ENCODE data around the gene CAMK2B. TPM values are rescaled to one million over a fixed set of nuclear protein-coding genes. Genes with fewer than 3 reads are reported as not detected.

CAMK2B gene
- total and polyA plus RNA-seq, 9 donors: 0.22 to 1.4 (median 0.45) TPM; not detected in 2

DNA sequence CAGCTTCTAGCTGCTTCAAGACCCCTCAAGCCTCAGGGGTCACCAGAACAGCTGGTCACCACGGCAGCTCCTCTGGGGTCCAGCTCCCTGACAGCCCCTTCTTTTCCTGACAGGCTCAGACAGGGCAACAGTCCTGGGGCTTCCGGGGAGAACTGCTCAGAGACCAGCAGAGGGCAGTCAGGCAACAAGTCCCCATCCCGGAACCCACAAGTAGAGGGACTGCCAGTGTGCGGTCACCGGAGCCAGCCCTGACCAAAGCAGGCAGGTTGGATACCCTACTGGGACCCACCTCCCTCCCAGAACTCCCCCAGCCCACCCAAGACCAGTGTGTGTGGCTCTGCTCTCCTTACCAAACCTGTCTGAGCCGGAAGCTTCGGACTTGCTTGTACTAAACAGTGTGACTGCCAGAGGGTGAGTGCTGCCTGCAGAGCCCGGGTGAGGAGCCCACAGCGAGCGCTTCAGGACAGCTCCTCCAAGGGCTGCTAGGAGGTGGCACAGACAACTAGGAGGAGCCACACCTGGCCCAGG lies 84.3 kb downstream of the CAMK2B start:
- intact Hi-C loops (cut with DNase I): loop anchor here in 3 of 4 donors (5.0 to 10.0 kb wide), 4 partner anchors 246 to 894 kb away; no protein-coding TSS in a partner anchor
- Histone ChIP-seq H3K36me3 (no peaks in the 10 kb centered on the region), H3K27me3 (no peaks in the 10 kb centered on the region), H3K9me3 (no peaks in the 10 kb centered on the region), H3K4me1 (ENCODE audit: insufficient read depth) (no peaks in the 10 kb centered on the region), H3K4me3 (no peak overlapping the region), H3K27ac (no peak overlapping the region)
- DNase-seq: peak; percentile 63 to 73 (median 72)
- 4 to 12% (median 6%) methylated on average over 10 of the region's 10 CpGs for WGBS, 3 donors
- TF ChIP-seq POLR2A (IDR thresholded peaks at IDR 0.05) (no peak), EP300 (IDR thresholded peaks at IDR 0.05) (no peak)
- TF ChIP-seq, protein P1, sequence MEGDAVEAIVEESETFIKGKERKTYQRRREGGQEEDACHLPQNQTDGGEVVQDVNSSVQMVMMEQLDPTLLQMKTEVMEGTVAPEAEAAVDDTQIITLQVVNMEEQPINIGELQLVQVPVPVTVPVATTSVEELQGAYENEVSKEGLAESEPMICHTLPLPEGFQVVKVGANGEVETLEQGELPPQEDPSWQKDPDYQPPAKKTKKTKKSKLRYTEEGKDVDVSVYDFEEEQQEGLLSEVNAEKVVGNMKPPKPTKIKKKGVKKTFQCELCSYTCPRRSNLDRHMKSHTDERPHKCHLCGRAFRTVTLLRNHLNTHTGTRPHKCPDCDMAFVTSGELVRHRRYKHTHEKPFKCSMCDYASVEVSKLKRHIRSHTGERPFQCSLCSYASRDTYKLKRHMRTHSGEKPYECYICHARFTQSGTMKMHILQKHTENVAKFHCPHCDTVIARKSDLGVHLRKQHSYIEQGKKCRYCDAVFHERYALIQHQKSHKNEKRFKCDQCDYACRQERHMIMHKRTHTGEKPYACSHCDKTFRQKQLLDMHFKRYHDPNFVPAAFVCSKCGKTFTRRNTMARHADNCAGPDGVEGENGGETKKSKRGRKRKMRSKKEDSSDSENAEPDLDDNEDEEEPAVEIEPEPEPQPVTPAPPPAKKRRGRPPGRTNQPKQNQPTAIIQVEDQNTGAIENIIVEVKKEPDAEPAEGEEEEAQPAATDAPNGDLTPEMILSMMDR (IDR thresholded peaks at IDR 0.05): peak; percentile 34 to 64 (median 51)

DNA sequence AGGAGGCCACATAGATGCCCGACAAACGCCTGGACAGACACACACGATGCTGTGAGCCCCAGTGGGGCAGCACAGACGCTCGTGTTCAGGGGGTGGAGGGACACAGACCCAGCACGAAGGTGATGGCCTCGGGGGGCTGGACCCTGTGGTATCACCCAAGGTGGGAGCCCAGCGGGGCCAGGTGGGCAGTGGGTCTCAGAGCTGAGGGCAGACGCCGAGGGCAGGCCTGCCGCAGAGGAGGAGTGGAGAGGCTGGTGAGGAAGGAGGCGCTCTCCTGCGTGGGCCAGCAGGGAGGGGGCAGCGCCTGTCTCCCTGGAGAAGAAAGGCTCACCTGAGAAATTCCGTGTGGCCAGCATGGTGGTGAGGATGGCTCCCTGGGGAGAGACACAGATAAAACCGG lies 85.0 kb downstream of the CAMK2B start:
- TF ChIP-seq, protein P1 (IDR thresholded peaks at IDR 0.05): no peak
- TF ChIP-seq EP300 (IDR thresholded peaks at IDR 0.05) (no peak), POLR2A (IDR thresholded peaks at IDR 0.05) (no peak)
- Histone ChIP-seq H3K27me3 (no peaks in the 10 kb centered on the region), H3K9me3 (no peaks in the 10 kb centered on the region), H3K27ac (no peak overlapping the region), H3K4me1 (ENCODE audit: insufficient read depth) (no peaks in the 10 kb centered on the region), H3K4me3 (no peak overlapping the region), H3K36me3 (no peaks in the 10 kb centered on the region)
- 69 to 71% (median 70%) methylated on average over 15 to 16 of the region's 16 CpGs for WGBS, 3 donors
- intact Hi-C loops (cut with DNase I): loop anchor here in 3 of 4 donors (5.0 to 10.0 kb wide), 4 partner anchors 247 to 894 kb away; no protein-coding TSS in a partner anchor
- no peak for DNase-seq

DNA sequence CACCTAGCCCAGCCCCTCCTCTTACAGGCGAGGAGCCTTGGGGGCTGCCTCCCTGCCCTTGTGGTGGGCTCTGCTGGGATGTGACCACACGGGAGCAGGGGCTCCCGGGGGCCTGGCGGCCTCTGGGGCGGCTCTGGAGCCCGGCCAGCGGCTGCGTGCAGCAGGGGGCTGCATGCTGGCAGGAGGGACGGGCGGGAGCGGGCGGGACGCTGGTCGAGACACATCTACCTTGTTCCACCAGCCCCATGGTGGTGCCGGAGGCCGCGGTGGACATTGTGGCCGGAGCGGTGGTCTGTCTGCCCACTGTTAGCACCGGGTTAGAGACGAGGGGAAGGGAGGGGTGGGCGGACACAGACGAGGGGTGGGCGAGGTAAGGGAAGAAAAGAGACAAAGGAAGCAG lies 86.0 kb downstream of the CAMK2B start:
- Histone ChIP-seq H3K27me3 (no peaks in the 10 kb centered on the region), H3K4me3 (no peak overlapping the region), H3K4me1 (ENCODE audit: insufficient read depth) (no peaks in the 10 kb centered on the region), H3K9me3 (no peaks in the 10 kb centered on the region), H3K27ac (no peak overlapping the region), H3K36me3 (no peaks in the 10 kb centered on the region)
- TF ChIP-seq, protein P1 (IDR thresholded peaks at IDR 0.05): no peak
- TF ChIP-seq POLR2A (IDR thresholded peaks at IDR 0.05): no peak
- intact Hi-C loops (cut with DNase I): loop anchor here in 2 of 4 donors (5.0 to 10.0 kb wide), 2 partner anchors 235 to 238 kb away; no protein-coding TSS in a partner anchor
- no peak for DNase-seq
- 64 to 77% (median 67%) methylated on average over 24 of the region's 24 CpGs for whole genome bisulfite sequencing, 3 donors

DNA sequence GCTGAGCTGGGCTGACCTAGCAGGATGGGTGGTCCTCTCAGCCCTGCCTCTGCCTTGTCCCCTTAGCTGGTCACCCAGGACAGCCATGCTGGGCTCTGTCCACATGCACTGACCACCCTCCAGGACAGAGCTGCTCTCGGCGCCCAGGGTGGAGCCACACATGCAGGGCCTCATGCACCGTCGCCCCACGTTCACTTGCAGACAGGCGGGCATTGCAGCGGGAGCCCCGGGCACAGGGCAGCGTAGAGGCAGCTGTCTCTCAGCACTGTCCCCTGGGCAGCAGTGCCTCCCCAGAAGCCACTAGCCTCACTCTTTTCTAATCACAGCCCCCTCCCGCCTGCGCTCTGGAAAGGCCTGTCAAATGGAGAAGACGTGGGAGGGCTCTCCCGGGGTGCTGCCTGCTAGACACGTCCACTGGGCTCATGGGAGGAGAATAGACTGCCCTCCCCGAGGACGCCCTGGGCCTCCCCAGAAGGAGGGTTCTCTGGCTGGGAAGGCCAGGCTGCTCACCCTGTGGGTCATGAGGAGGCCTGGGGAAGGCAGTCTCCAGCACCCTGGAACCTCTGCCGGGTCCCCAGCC lies 87.2 kb downstream of the CAMK2B start:
- no peak for TF ChIP-seq POLR2A (IDR thresholded peaks at IDR 0.05)
- no peak for TF ChIP-seq EP300 (IDR thresholded peaks at IDR 0.05)
- TF ChIP-seq, protein P1 (IDR thresholded peaks at IDR 0.05): no peak
- WGBS, 3 donors: 66 to 69% (median 69%) methylated on average over 17 of the region's 17 CpGs
- H3K27ac ChIP-seq: no peak overlapping the region
- no peaks in the 10 kb centered on the region for H3K4me1 ChIP-seq (ENCODE audit: insufficient read depth)
- no peak for DNase-seq
- H3K36me3 ChIP-seq: no peaks in the 10 kb centered on the region
- no peak overlapping the region for H3K4me3 ChIP-seq
- intact Hi-C loops (cut with DNase I): loop anchor here in 2 of 4 donors (5.0 to 10.0 kb wide), 2 partner anchors 237 to 239 kb away; no protein-coding TSS in a partner anchor
- H3K9me3 ChIP-seq: no peaks in the 10 kb centered on the region
- H3K27me3 ChIP-seq: no peaks in the 10 kb centered on the region
